ENCODE results near the gene ATP8A2.

Gene ATP8A2

GRCh38 chr13:25607096-25607495, 235.3 kb downstream of the ATP8A2 start:
- no peaks in the 10 kb centered on the region for H3K79me1 ChIP-seq (replicated peaks; ENCODE audit: low read length, poor library complexity, severe bottlenecking)
- H3K9ac ChIP-seq (ENCODE audit: low read length), result no peak overlapping the region
- no peak overlapping the region for H3K14ac ChIP-seq (ENCODE audit: low read length in 2 of 2)
- no peak overlapping the region for H3K4ac ChIP-seq (ENCODE audit: low read depth in 1 of 2, low read length in 2 of 2)
- no peak overlapping the region for H4K8ac ChIP-seq (ENCODE audit: low read length)
- H4K91ac ChIP-seq (ENCODE audit: low read length), result no peak overlapping the region
- no peaks in the 10 kb centered on the region for H3K27me3 ChIP-seq (ENCODE audit: control insufficient read depth in 1 of 2, insufficient read depth in 1 of 2, low read length in 2 of 2)
- no peak overlapping the region for H2BK5ac ChIP-seq (ENCODE audit: low read depth, low read length, poor library complexity, severe bottlenecking)
- H2BK12ac ChIP-seq (ENCODE audit: low read length in 2 of 2), result no peak overlapping the region
- 72% methylated on average over 7 of the region's 7 CpGs for WGBS
- no peak overlapping the region for H2BK120ac ChIP-seq (ENCODE audit: low read depth, low read length)
- H3K18ac ChIP-seq (ENCODE audit: low read depth in 1 of 2, low read length in 2 of 2), result no peak overlapping the region
- no peak overlapping the region for H2AK5ac ChIP-seq (ENCODE audit: low read length, severe bottlenecking)
- peaks cover 4% of the 10 kb centered on the region for H3K9me3 ChIP-seq (ENCODE audit: control insufficient read depth, low read length)
- no peak overlapping the region for H2BK15ac ChIP-seq (ENCODE audit: low read depth, poor library complexity, severe bottlenecking)
- H3K27ac ChIP-seq (ENCODE audit: low read length, poor library complexity, severe bottlenecking), result no peak overlapping the region
- no peaks in the 10 kb centered on the region for H3K36me3 ChIP-seq (ENCODE audit: control insufficient read depth in 1 of 2, insufficient read depth in 2 of 2, low read depth in 1 of 2, low read length in 2 of 2)
- H2AFZ ChIP-seq (ENCODE audit: low read depth, low read length), result no peak overlapping the region
- H3K4me2 ChIP-seq (ENCODE audit: low read length, poor library complexity, severe bottlenecking), result no peak overlapping the region
- H3K23ac ChIP-seq (ENCODE audit: low read length in 2 of 2), result no peak overlapping the region
- H3K4me1 ChIP-seq (ENCODE audit: control insufficient read depth, insufficient read depth, low read depth, low read length), result no peaks in the 10 kb centered on the region
- H3K4me3 ChIP-seq (ENCODE audit: insufficient read depth in 1 of 2, low read depth in 1 of 2, low read length in 2 of 2), result no peak overlapping the region
- DNase-seq, result no peak

DNA sequence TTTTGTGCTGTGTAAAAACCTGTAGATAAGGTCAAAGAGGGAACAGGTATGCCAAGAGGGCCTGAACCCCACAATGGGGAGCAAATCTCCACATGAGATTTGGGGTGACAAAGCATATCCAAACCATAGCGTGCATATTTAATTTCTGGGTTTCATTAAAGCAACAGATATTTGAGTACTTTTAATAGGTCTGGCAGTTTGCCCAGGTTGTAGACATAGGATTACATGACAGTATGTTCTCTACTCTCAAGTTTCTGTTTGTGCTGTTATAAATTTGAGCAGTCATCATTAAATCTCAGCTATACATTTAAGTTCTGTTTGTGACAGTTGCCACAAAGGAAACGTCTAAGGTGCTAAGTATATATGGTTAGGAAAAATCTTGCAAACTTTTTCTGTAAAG, 236.4 kb downstream of the ATP8A2 start:
- Histone ChIP-seq H3K79me1 (replicated peaks; ENCODE audit: low read length, poor library complexity, severe bottlenecking) (no peaks in the 10 kb centered on the region), H3K9me3 (ENCODE audit: control insufficient read depth, low read length) (peaks cover 4% of the 10 kb centered on the region), H3K4me1 (ENCODE audit: control insufficient read depth, insufficient read depth, low read depth, low read length) (no peaks in the 10 kb centered on the region), H2BK15ac (ENCODE audit: low read depth, poor library complexity, severe bottlenecking) (no peak overlapping the region), H3K4ac (ENCODE audit: low read depth in 1 of 2, low read length in 2 of 2) (no peak overlapping the region), H4K91ac (ENCODE audit: low read length) (no peak overlapping the region), H3K27ac (ENCODE audit: low read length, poor library complexity, severe bottlenecking) (no peak overlapping the region), H3K4me2 (ENCODE audit: low read length, poor library complexity, severe bottlenecking) (no peak overlapping the region), H2AK5ac (ENCODE audit: low read length, severe bottlenecking) (no peak overlapping the region), H2BK120ac (ENCODE audit: low read depth, low read length) (no peak overlapping the region), H2BK5ac (ENCODE audit: low read depth, low read length, poor library complexity, severe bottlenecking) (no peak overlapping the region), H3K9ac (ENCODE audit: low read length) (no peak overlapping the region), H4K8ac (ENCODE audit: low read length) (no peak overlapping the region), H3K4me3 (ENCODE audit: insufficient read depth in 1 of 2, low read depth in 1 of 2, low read length in 2 of 2) (no peak overlapping the region), H3K27me3 (ENCODE audit: control insufficient read depth in 1 of 2, insufficient read depth in 1 of 2, low read length in 2 of 2) (no peaks in the 10 kb centered on the region), H2AFZ (ENCODE audit: low read depth, low read length) (no peak overlapping the region), H2BK12ac (ENCODE audit: low read length in 2 of 2) (no peak overlapping the region), H3K14ac (ENCODE audit: low read length in 2 of 2) (no peak overlapping the region), H3K18ac (ENCODE audit: low read depth in 1 of 2, low read length in 2 of 2) (no peak overlapping the region), H3K36me3 (ENCODE audit: control insufficient read depth in 1 of 2, insufficient read depth in 2 of 2, low read depth in 1 of 2, low read length in 2 of 2) (no peaks in the 10 kb centered on the region), H3K23ac (ENCODE audit: low read length in 2 of 2) (no peak overlapping the region)
- WGBS, result no CpG with 5 or more reads among the region's 2 CpGs
- no peak for DNase-seq

DNA sequence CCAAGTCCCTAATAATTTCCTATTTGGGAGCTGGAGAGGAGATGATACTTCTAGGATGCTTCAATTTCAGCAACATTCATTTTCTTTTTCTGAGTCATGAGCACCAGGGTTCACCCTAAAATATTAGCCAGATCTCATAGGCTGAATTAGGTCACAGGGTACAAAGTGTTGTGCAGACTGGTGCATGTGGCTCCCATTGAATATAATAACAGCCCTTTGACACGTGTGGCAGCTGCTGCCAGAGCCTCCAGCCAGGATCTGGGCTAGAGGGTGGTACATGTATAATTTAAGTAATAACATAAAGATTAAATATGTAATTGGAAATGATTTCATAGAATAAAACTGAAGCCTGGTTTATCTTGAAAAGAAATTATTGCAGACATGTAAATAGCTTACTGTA, 244.9 kb downstream of the ATP8A2 start:
- no peak overlapping the region for H3K9ac ChIP-seq (ENCODE audit: low read length)
- no peak overlapping the region for H3K23ac ChIP-seq (ENCODE audit: low read length in 2 of 2)
- no CpG with 5 or more reads among the region's 1 CpG for WGBS
- H3K4me3 ChIP-seq (ENCODE audit: insufficient read depth in 1 of 2, low read depth in 1 of 2, low read length in 2 of 2), result no peak overlapping the region
- H3K18ac ChIP-seq (ENCODE audit: low read depth in 1 of 2, low read length in 2 of 2), result no peak overlapping the region
- no peak overlapping the region for H3K27ac ChIP-seq (ENCODE audit: low read length, poor library complexity, severe bottlenecking)
- no peaks in the 10 kb centered on the region for H3K4me1 ChIP-seq (ENCODE audit: control insufficient read depth, insufficient read depth, low read depth, low read length)
- H4K91ac ChIP-seq (ENCODE audit: low read length), result no peak overlapping the region
- no peak overlapping the region for H3K14ac ChIP-seq (ENCODE audit: low read length in 2 of 2)
- DNase-seq, result no peak
- H3K9me3 ChIP-seq (ENCODE audit: control insufficient read depth, low read length), result no peaks in the 10 kb centered on the region
- H2BK120ac ChIP-seq (ENCODE audit: low read depth, low read length), result no peak overlapping the region
- no peaks in the 10 kb centered on the region for H3K27me3 ChIP-seq (ENCODE audit: control insufficient read depth in 1 of 2, insufficient read depth in 1 of 2, low read length in 2 of 2)
- no peak overlapping the region for H3K4me2 ChIP-seq (ENCODE audit: low read length, poor library complexity, severe bottlenecking)
- H4K8ac ChIP-seq (ENCODE audit: low read length), result no peak overlapping the region
- no peak overlapping the region for H2AFZ ChIP-seq (ENCODE audit: low read depth, low read length)
- H2AK5ac ChIP-seq (ENCODE audit: low read length, severe bottlenecking), result no peak overlapping the region
- no peak overlapping the region for H2BK15ac ChIP-seq (ENCODE audit: low read depth, poor library complexity, severe bottlenecking)
- H3K36me3 ChIP-seq (ENCODE audit: control insufficient read depth in 1 of 2, insufficient read depth in 2 of 2, low read depth in 1 of 2, low read length in 2 of 2), result no peaks in the 10 kb centered on the region
- no peak overlapping the region for H3K4ac ChIP-seq (ENCODE audit: low read depth in 1 of 2, low read length in 2 of 2)
- no peak overlapping the region for H2BK12ac ChIP-seq (ENCODE audit: low read length in 2 of 2)
- H2BK5ac ChIP-seq (ENCODE audit: low read depth, low read length, poor library complexity, severe bottlenecking), result no peak overlapping the region
- H3K79me1 ChIP-seq (replicated peaks; ENCODE audit: low read length, poor library complexity, severe bottlenecking), result no peaks in the 10 kb centered on the region

DNA sequence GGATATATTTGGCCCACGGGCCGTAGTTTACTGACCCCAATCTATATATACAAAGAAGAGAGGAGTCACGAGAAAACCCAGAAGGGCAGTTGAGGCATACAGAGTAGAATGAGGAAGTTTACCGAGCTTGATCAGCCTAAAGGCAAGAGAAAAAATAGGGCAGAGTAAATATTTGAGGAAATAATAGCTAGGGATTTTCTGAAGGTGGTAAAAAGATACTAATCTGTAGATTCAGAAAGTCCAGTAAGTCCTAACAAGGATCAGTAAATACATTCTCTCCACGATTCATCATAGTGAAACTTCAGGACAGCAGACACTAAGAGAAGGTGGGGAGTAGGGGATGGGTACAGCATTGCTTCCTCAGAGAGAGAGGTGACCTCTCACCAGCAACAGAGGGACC, 248.1 kb downstream of the ATP8A2 start:
- no peak overlapping the region for H2AFZ ChIP-seq (ENCODE audit: low read depth, low read length)
- no peak overlapping the region for H3K4me3 ChIP-seq (ENCODE audit: insufficient read depth in 1 of 2, low read depth in 1 of 2, low read length in 2 of 2)
- H3K4me2 ChIP-seq (ENCODE audit: low read length, poor library complexity, severe bottlenecking), result no peak overlapping the region
- no peak overlapping the region for H3K18ac ChIP-seq (ENCODE audit: low read depth in 1 of 2, low read length in 2 of 2)
- H2BK5ac ChIP-seq (ENCODE audit: low read depth, low read length, poor library complexity, severe bottlenecking), result no peak overlapping the region
- no peak overlapping the region for H3K14ac ChIP-seq (ENCODE audit: low read length in 2 of 2)
- no peak overlapping the region for H2BK15ac ChIP-seq (ENCODE audit: low read depth, poor library complexity, severe bottlenecking)
- no peaks in the 10 kb centered on the region for H3K4me1 ChIP-seq (ENCODE audit: control insufficient read depth, insufficient read depth, low read depth, low read length)
- H4K8ac ChIP-seq (ENCODE audit: low read length), result no peak overlapping the region
- no peak overlapping the region for H2BK120ac ChIP-seq (ENCODE audit: low read depth, low read length)
- no peaks in the 10 kb centered on the region for H3K9me3 ChIP-seq (ENCODE audit: control insufficient read depth, low read length)
- no peaks in the 10 kb centered on the region for H3K79me1 ChIP-seq (replicated peaks; ENCODE audit: low read length, poor library complexity, severe bottlenecking)
- H2BK12ac ChIP-seq (ENCODE audit: low read length in 2 of 2), result no peak overlapping the region
- H3K9ac ChIP-seq (ENCODE audit: low read length), result no peak overlapping the region
- no peak overlapping the region for H2AK5ac ChIP-seq (ENCODE audit: low read length, severe bottlenecking)
- no peak overlapping the region for H4K91ac ChIP-seq (ENCODE audit: low read length)
- no peak overlapping the region for H3K23ac ChIP-seq (ENCODE audit: low read length in 2 of 2)
- DNase-seq, result no peak
- H3K36me3 ChIP-seq (ENCODE audit: control insufficient read depth in 1 of 2, insufficient read depth in 2 of 2, low read depth in 1 of 2, low read length in 2 of 2), result no peaks in the 10 kb centered on the region
- H3K4ac ChIP-seq (ENCODE audit: low read depth in 1 of 2, low read length in 2 of 2), result no peak overlapping the region
- WGBS, result 88% methylated on average over 2 of the region's 5 CpGs
- H3K27me3 ChIP-seq (ENCODE audit: control insufficient read depth in 1 of 2, insufficient read depth in 1 of 2, low read length in 2 of 2), result no peaks in the 10 kb centered on the region
- H3K27ac ChIP-seq (ENCODE audit: low read length, poor library complexity, severe bottlenecking), result no peak overlapping the region
